IPS DF 4.7 (cell line): ENCODE measurements around the gene EBI3.
"Not testable (repeated sequence)": the region's sequence is repeated elsewhere in the genome, so short reads cannot be mapped to it uniquely, and the experiment has no call there.

Experiments used
- DNase-seq: peaks from one replicate; pipeline ENCODE4 v3.0.0-alpha.2; 2013; ENCODE audit warnings: low spot score; ENCODE audit errors: extremely low read depth

The EBI3 gene

DNA sequence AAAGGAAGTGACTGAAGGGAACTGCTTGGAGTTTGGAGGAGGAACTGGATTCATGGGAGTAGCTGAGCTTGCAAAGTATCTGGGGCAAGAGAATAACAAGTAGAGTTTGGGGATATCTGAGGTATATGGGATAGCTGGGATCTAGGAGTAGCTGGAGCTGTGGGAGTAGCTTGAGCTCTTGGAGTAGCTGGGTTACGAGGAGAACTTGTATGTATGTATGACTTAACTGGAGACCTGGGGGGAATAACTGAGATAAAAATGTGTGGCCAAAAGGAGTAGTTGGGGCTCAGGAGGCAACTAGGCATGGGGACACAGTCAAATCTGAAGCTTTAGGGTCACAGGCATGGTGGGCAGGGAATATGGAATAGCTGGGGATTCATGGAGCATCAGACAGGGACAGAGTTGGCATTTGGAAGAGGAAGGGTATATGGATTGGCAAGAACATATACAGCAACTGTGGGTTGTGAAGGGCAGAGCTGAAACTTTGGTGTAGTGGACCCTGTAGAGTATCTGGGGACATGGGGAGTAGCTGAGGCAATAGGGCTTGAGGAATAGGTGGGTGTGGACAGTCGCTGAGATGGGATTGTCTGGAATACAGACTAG, 28.3 kb upstream of the EBI3 start:
- DNase-seq = no peak

DNA sequence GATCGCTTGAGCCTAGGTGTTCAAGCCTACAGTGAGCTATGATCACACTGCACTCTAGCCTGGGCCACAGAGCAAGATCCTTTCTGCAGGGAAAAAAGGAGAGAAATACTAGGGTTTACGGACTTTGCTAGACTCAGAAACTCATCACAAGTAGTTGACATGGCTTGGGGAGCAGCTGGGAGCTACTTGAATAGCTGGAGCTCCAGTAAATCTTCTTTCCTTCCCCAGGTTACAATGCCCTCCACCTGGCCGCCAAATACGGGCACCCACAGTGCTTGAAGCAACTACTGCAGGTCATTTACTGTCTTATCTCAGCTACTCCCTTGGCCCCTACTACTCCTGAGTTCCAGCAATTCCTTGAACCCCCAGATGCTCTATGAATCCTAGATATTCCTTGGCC, 27.5 kb upstream of the EBI3 start:
- no peak for DNase-seq

DNA sequence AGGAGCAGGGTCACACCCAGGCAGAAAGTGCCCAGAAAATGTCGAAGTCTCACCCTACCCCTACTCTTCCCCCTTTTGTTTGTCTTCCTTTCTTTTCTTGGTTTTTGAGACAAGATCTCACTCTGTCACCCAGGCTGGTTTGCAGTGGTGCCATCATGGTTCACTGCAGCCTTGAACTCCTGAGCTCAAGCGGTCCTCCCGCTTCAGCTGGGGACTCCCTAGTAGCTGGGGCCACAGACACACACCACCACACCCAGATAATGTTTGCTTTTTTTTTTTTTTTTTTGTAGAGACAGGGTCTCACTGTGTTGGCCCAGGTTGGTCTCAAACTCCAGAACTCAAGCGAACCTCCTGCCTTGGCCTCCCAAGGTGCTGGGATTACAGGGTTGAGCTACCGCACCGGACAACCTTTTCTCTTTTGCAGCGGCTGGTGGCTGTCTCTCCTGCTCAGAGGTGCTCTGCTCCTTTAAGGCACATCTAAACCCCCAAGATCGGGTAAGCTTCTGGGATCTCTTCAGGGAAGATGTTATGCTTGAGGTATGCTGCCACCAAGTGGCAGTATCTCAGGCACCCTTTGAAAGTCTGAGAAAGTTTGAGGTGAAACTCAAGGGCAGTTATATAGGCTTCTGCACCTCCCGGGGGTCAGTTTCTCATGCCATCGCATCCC, 22.4 kb upstream of the EBI3 start:
- no peak for DNase-seq

DNA sequence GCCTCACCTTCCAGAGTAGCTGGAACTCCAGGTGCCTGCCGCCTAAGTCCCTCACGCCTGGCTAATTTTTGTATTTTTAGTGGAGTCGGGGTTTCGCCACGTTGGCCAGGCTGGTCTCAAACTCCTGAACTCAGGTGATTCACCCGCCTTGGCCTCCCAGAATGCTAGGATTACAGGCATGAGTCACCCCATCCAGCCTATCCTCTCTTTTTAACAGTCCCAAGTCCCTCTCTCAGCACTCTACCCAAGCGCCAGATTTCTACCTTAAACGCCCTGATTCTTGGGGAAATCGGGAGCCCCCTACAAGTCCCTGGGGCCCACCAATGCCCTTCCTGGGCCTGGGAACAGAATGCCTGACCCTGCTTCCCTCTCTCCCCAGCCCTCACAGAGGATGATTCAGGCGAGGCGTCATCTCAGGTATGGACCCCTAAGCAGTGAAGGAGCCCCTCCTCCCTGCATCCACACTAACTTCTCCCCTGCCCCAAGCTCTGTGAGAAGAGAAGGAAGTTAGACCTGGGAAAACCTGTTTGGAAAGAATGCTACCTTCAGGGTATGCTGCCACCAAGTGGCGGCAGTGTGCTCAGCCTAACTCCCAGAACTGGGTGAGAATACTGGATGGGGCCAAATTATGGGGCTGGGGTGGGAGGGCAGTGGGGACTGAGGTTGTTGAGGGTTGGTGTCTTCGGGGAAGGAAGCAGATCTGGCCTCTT, 20.8 kb upstream of the EBI3 start:
- no peak for DNase-seq

- no peak for DNase-seq
Observed at GRCh38 chr19:4210166-4210731, 19.1 kb upstream of the EBI3 start.

DNA sequence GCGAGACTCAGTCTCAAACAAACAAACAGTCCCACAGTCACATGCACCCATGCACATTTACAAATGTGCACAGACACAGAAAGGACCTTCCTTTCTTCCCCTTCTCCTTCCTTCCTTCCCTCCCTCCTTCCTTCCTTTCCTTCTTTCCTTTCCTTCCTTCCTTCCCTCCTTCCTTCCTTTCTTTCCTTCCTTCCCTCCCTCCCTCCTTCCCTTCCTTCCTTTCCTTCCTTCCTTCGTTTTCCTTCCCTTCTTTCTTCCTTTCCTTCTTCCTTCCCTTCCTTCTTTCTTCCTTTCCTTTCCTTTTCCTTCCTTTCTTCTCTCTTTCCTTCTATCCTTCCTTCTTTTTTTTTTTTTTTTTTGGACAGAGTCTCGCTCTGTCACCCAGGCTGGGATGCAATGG, 16.2 kb upstream of the EBI3 start:
- no peak for DNase-seq

- no peak for DNase-seq
Observed at GRCh38 chr19:4215807-4216206, 13.5 kb upstream of the EBI3 start.

- no peak for DNase-seq
Observed at GRCh38 chr19:4216846-4217245, 12.5 kb upstream of the EBI3 start.

- no peak for DNase-seq
Observed at GRCh38 chr19:4217429-4218264, 11.7 kb upstream of the EBI3 start.

- not testable (repeated sequence) for DNase-seq
Observed at GRCh38 chr19:4218523-4218922, 10.8 kb upstream of the EBI3 start.

DNA sequence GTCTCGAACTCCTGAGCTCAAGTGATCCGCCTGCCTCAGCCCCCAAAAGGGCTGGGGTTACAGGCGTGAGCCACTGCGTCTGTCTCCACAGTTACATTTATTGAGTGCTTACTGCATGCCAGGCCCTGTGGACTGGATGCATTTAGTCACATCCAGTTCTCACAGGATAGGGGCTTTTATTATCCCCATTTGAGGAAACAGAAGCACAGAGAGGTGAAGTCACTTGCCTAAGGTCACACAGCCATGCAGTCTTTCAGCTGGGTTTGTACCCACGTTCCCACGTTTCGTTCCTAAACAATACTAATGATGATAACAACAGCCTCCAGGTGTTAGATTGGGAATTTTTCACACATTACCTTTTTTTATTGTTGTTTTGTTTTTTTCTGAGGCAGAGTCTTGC, 9.1 kb upstream of the EBI3 start:
- no peak for DNase-seq

DNA sequence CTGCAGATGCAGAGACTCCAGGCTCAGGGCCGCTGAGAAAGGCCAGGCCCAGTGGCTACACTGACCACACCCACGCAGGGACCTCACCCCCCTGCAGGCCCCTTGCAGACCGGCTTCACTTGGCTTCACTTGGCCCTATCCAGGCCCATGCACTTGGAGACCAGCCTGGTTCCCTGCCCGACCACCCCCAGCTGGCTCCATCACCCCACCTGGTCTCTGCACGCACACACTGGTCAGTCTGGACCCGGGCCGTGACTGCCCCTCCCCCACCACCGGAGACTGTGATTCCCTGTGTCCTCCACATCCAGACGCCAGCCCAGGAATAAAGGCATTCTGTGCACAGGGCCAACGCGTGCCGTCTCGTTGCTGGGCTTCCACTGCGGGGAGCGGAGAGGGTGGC, 4.9 kb upstream of the EBI3 start:
- DNase-seq = no peak

- DNase-seq = no peak
Observed at GRCh38 chr19:4225885-4226284, 3.4 kb upstream of the EBI3 start.

DNA sequence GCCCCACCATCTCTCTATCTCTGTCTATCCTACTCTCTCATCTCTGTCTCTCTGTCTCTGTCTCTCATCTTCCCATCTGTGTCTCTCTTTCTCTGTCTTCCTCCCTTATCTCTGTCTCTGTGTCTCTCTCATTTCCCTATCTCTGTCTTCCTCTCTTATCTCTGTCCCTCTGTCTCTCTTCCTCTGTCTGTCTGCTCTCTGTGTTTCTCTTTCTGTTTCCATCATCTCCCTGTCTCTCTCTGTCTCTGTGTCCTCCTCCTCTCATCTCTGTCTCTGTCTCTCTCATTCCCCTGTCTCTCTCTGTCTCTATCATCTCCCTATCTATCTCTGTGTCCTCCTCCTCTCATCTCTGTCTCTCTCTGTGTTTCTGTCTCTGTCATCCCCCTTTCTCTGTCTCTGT, 1.6 kb upstream of the EBI3 start:
- no peak for DNase-seq

- DNase-seq = no peak
Observed at GRCh38 chr19:4228765-4229178, 551 bp upstream of the EBI3 start.

DNA sequence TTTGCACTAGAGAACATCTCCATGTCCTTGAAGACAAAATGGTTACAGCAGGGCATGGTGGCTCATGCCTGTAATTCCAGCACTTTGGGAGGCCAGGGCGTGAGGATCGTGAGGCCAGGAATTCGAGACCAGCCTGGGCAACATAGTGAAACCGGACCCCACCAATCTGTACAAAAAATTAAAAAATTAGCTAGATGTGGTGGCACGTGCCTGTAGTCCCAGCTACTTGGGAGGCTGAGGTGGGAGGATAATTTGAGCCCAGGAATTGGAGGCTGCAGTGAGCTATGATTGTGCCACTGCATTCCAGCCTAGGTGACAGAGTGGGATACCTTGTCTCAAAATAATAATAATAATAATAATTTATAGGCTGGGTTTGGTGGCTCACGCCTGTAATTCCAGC, 914 bp downstream of the EBI3 start:
- not testable (repeated sequence) for DNase-seq

GRCh38 chr19:4231521-4231920, 2.2 kb downstream of the EBI3 start:
- DNase-seq = not testable (repeated sequence)

GRCh38 chr19:4232139-4232538, 2.8 kb downstream of the EBI3 start:
- DNase-seq = not testable (repeated sequence)

GRCh38 chr19:4232614-4233281, 3.4 kb downstream of the EBI3 start:
- DNase-seq = no peak

GRCh38 chr19:4233282-4233853, 4.0 kb downstream of the EBI3 start:
- DNase-seq = no peak
